ENCODE results near the gene EHD3. TPM values are rescaled to one million over a fixed set of nuclear protein-coding genes. Genes with fewer than 3 reads are reported as not detected.

Gene EHD3
- total RNA-seq, 1 experiment from 2014 or later = 152 TPM

GRCh38 chr2:31258351-31258750 is 24.4 kb downstream of the EHD3 start:
- peak; percentile 72 for DNase-seq
- Histone ChIP-seq H3K79me2 (ENCODE audit: low read length) (0 out of 2 replicates have a peak, but pooled peaks cover 5% of the 10 kb centered on the region), H2AFZ (ENCODE audit: low read length) (no peak overlapping the region), H3K27me3 (ENCODE audit: low read length) (no peaks in the 10 kb centered on the region), H3K4me1 (ENCODE audit: low read length) (peaks cover 100% of the 10 kb centered on the region), H3K27ac (ENCODE audit: low read length) (peak overlapping the region; percentile 98), H3K9me2 (replicated peaks; ENCODE audit: insufficient read depth, low read length) (no peaks in the 10 kb centered on the region), H3K4me3 (ENCODE audit: low read length) (peak overlapping the region; percentile 49; the same call in 1 of the 2 replicates), H3K4me2 (ENCODE audit: low read depth, low read length, poor library complexity, severe bottlenecking) (peak overlapping the region; percentile 74), H3K36me3 (ENCODE audit: insufficient read depth, low read length) (peaks cover 54% of the 10 kb centered on the region), H3K9me3 (ENCODE audit: low read length) (no peaks in the 10 kb centered on the region), H4K20me1 (ENCODE audit: insufficient read depth, low read depth, low read length) (no peaks in the 10 kb centered on the region), H3K9ac (ENCODE audit: low read length) (peak overlapping the region; percentile 78)

GRCh38 chr2:31259075-31259474 is 25.1 kb downstream of the EHD3 start:
- Histone ChIP-seq H3K4me3 (ENCODE audit: low read length) (no peak overlapping the region; the same call in 1 of the 2 replicates), H3K27me3 (ENCODE audit: low read length) (no peaks in the 10 kb centered on the region), H3K27ac (ENCODE audit: low read length) (peak overlapping the region; percentile 98), H3K36me3 (ENCODE audit: insufficient read depth, low read length) (peaks cover 59% of the 10 kb centered on the region), H3K4me2 (ENCODE audit: low read depth, low read length, poor library complexity, severe bottlenecking) (peak overlapping the region; percentile 74), H3K79me2 (ENCODE audit: low read length) (0 out of 2 replicates have a peak, but pooled peaks cover 5% of the 10 kb centered on the region), H3K9me3 (ENCODE audit: low read length) (no peaks in the 10 kb centered on the region), H2AFZ (ENCODE audit: low read length) (no peak overlapping the region), H4K20me1 (ENCODE audit: insufficient read depth, low read depth, low read length) (no peaks in the 10 kb centered on the region), H3K9me2 (replicated peaks; ENCODE audit: insufficient read depth, low read length) (no peaks in the 10 kb centered on the region), H3K4me1 (ENCODE audit: low read length) (peaks cover 100% of the 10 kb centered on the region), H3K9ac (ENCODE audit: low read length) (peak overlapping the region; percentile 51)
- peak; percentile 52 for DNase-seq

- H3K79me2 ChIP-seq (ENCODE audit: low read length) = 0 out of 2 replicates have a peak, but pooled peaks cover 5% of the 10 kb centered on the region
- no peaks in the 10 kb centered on the region for H4K20me1 ChIP-seq (ENCODE audit: insufficient read depth, low read depth, low read length)
- no peaks in the 10 kb centered on the region for H3K9me2 ChIP-seq (replicated peaks; ENCODE audit: insufficient read depth, low read length)
- DNase-seq = peak; percentile 41
- no peaks in the 10 kb centered on the region for H3K27me3 ChIP-seq (ENCODE audit: low read length)
- peak overlapping the region; percentile 98; the same call in 1 of the 2 replicates for H3K27ac ChIP-seq (ENCODE audit: low read length)
- H3K36me3 ChIP-seq (ENCODE audit: insufficient read depth, low read length) = peaks cover 69% of the 10 kb centered on the region
- no peak overlapping the region for H3K4me3 ChIP-seq (ENCODE audit: low read length)
- H3K4me1 ChIP-seq (ENCODE audit: low read length) = peaks cover 99% of the 10 kb centered on the region
- no peak overlapping the region for H3K4me2 ChIP-seq (ENCODE audit: low read depth, low read length, poor library complexity, severe bottlenecking)
- no peaks in the 10 kb centered on the region for H3K9me3 ChIP-seq (ENCODE audit: low read length)
- H3K9ac ChIP-seq (ENCODE audit: low read length) = no peak overlapping the region
- no peak overlapping the region for H2AFZ ChIP-seq (ENCODE audit: low read length)
Measured at GRCh38 chr2:31260870-31261269, 26.9 kb downstream of the EHD3 start.

DNA sequence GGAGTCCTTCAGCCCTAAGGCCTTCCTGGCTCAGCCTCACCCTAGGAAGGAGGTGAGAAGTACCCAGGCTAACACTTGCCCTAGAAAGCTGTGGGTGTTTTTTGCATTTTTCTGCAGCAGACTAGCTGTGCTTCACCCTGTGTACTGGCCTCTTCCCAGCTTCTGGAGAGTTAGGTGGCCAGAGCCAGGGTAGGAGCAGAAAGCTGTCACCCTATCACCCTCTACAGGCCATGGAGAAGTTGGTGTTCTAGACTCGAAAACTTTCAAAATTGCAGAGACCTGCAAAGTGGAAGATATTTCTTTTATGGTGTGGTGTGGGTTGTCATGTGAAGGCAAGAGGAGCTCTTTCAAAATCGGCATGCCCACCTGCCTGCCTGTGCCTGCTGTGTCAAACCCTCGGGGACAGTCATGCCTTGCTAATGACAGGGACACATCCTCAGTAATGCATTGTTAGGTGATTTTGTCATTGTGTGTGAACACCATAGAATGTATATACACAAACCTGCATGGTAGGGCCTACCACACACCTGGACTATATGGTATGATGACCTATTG is 29.8 kb downstream of the EHD3 start:
- H3K9me2 ChIP-seq (replicated peaks; ENCODE audit: insufficient read depth, low read length) = no peaks in the 10 kb centered on the region
- peaks cover 99% of the 10 kb centered on the region for H3K4me1 ChIP-seq (ENCODE audit: low read length)
- H3K36me3 ChIP-seq (ENCODE audit: insufficient read depth, low read length) = peaks cover 69% of the 10 kb centered on the region
- no peaks in the 10 kb centered on the region for H3K79me2 ChIP-seq (ENCODE audit: low read length)
- H3K9ac ChIP-seq (ENCODE audit: low read length) = peak overlapping the region; percentile 28; the same call in 1 of the 2 replicates
- H3K27ac ChIP-seq (ENCODE audit: low read length) = peak overlapping the region; percentile 98
- H3K27me3 ChIP-seq (ENCODE audit: low read length) = no peaks in the 10 kb centered on the region
- no peaks in the 10 kb centered on the region; the same call in 1 of the 2 replicates for H4K20me1 ChIP-seq (ENCODE audit: insufficient read depth, low read depth, low read length)
- H2AFZ ChIP-seq (ENCODE audit: low read length) = no peak overlapping the region
- no peak overlapping the region for H3K4me2 ChIP-seq (ENCODE audit: low read depth, low read length, poor library complexity, severe bottlenecking)
- H3K4me3 ChIP-seq (ENCODE audit: low read length) = no peak overlapping the region
- H3K9me3 ChIP-seq (ENCODE audit: low read length) = no peaks in the 10 kb centered on the region
- peak; percentile 70 for DNase-seq

DNA sequence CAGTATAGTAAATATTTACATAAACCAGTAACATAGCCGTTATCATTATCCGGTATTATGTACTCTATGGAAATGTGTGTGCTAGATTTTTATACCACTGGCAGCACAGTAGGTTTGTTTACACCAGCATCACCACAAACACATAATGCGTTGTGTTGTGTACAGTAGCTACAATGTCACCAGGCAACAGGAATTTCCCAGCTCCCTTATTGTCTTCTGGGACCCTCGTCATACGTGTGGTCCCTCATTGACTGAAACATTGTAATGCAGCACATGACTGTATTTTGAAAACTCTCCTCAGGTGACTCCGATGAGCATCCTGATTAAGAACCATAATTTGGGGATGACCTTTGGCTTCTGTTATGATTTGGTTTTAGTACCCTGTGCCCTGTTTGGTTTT is 31.3 kb downstream of the EHD3 start:
- Histone ChIP-seq H3K9me2 (replicated peaks; ENCODE audit: insufficient read depth, low read length) (no peaks in the 10 kb centered on the region), H3K36me3 (ENCODE audit: insufficient read depth, low read length) (peaks cover 59% of the 10 kb centered on the region), H3K27ac (ENCODE audit: low read length) (no peak overlapping the region), H3K27me3 (ENCODE audit: low read length) (no peaks in the 10 kb centered on the region), H3K4me2 (ENCODE audit: low read depth, low read length, poor library complexity, severe bottlenecking) (no peak overlapping the region), H3K9me3 (ENCODE audit: low read length) (no peaks in the 10 kb centered on the region), H3K4me3 (ENCODE audit: low read length) (no peak overlapping the region), H3K9ac (ENCODE audit: low read length) (no peak overlapping the region), H3K79me2 (ENCODE audit: low read length) (no peaks in the 10 kb centered on the region), H3K4me1 (ENCODE audit: low read length) (peaks cover 99% of the 10 kb centered on the region), H2AFZ (ENCODE audit: low read length) (no peak overlapping the region), H4K20me1 (ENCODE audit: insufficient read depth, low read depth, low read length) (no peaks in the 10 kb centered on the region; the same call in 1 of the 2 replicates)
- no peak for DNase-seq

DNA sequence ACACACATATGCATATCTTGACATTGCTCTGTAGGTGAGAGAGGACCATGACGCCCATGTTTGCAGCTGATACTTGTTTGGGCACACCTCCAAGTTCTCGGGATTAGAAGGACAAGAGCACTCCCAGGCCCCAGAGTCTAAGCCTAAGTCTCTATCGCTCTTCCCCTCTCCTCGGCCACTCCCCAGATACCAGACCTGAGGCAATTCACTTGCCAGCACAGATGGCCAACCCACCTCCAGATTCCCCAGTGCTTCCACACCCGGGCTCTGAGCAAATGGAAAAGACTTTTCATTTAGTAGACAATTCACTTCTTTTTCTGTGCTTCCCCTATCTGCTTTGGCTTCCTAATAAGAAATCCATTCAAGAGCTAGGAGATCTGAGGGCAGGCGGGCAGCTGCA is 32.9 kb downstream of the EHD3 start:
- Histone ChIP-seq H3K9me2 (replicated peaks; ENCODE audit: insufficient read depth, low read length) (no peaks in the 10 kb centered on the region), H3K4me1 (ENCODE audit: low read length) (peaks cover 95% of the 10 kb centered on the region), H3K79me2 (ENCODE audit: low read length) (no peaks in the 10 kb centered on the region), H3K9me3 (ENCODE audit: low read length) (no peaks in the 10 kb centered on the region), H3K4me3 (ENCODE audit: low read length) (no peak overlapping the region), H2AFZ (ENCODE audit: low read length) (no peak overlapping the region), H3K27ac (ENCODE audit: low read length) (peak overlapping the region; percentile 57), H3K36me3 (ENCODE audit: insufficient read depth, low read length) (peaks cover 45% of the 10 kb centered on the region), H3K4me2 (ENCODE audit: low read depth, low read length, poor library complexity, severe bottlenecking) (peak overlapping the region; percentile 37), H4K20me1 (ENCODE audit: insufficient read depth, low read depth, low read length) (no peaks in the 10 kb centered on the region; the same call in 1 of the 2 replicates), H3K27me3 (ENCODE audit: low read length) (no peaks in the 10 kb centered on the region), H3K9ac (ENCODE audit: low read length) (no peak overlapping the region)
- DNase-seq = peak; percentile 46

- H3K4me2 ChIP-seq (ENCODE audit: low read depth, low read length, poor library complexity, severe bottlenecking) = peak overlapping the region; percentile 37
- H3K9me3 ChIP-seq (ENCODE audit: low read length) = no peaks in the 10 kb centered on the region
- no peaks in the 10 kb centered on the region for H3K27me3 ChIP-seq (ENCODE audit: low read length)
- H3K36me3 ChIP-seq (ENCODE audit: insufficient read depth, low read length) = peaks cover 37% of the 10 kb centered on the region
- peak overlapping the region; percentile 1; the same call in 1 of the 2 replicates for H3K9ac ChIP-seq (ENCODE audit: low read length)
- no peak overlapping the region for H2AFZ ChIP-seq (ENCODE audit: low read length)
- H3K79me2 ChIP-seq (ENCODE audit: low read length) = no peaks in the 10 kb centered on the region
- H3K4me1 ChIP-seq (ENCODE audit: low read length) = peaks cover 88% of the 10 kb centered on the region
- no peaks in the 10 kb centered on the region for H3K9me2 ChIP-seq (replicated peaks; ENCODE audit: insufficient read depth, low read length)
- H4K20me1 ChIP-seq (ENCODE audit: insufficient read depth, low read depth, low read length) = no peaks in the 10 kb centered on the region; the same call in 1 of the 2 replicates
- DNase-seq = peak; percentile 72
- H3K27ac ChIP-seq (ENCODE audit: low read length) = peak overlapping the region; percentile 57
- H3K4me3 ChIP-seq (ENCODE audit: low read length) = no peak overlapping the region
Measured at GRCh38 chr2:31267437-31268120, 33.6 kb downstream of the EHD3 start.

DNA sequence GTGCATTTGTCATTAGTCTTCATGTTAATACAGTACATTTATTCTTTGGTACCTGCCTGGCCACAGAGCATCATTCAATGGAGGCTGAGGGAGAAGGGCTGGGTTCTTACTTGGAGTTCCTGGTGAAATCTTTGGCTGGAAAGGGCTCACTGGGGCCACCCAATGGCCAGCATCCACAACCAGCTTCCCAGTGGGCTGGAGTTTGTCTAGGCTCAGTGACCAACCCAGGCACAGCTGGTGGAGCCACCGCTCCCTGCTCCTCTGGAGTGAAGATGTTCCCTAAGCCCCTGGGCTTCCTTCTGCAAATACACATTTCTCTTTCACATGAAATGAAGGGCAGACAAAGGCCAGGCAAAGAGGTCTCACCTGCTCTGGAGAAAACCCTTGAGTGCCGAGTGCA is 34.4 kb downstream of the EHD3 start:
- H3K9me2 ChIP-seq (replicated peaks; ENCODE audit: insufficient read depth, low read length) = no peaks in the 10 kb centered on the region
- H3K27me3 ChIP-seq (ENCODE audit: low read length) = no peaks in the 10 kb centered on the region
- peak overlapping the region; percentile 57 for H3K27ac ChIP-seq (ENCODE audit: low read length)
- H3K79me2 ChIP-seq (ENCODE audit: low read length) = no peaks in the 10 kb centered on the region
- peak overlapping the region; percentile 37 for H3K4me2 ChIP-seq (ENCODE audit: low read depth, low read length, poor library complexity, severe bottlenecking)
- H3K4me1 ChIP-seq (ENCODE audit: low read length) = peaks cover 80% of the 10 kb centered on the region
- H3K9me3 ChIP-seq (ENCODE audit: low read length) = no peaks in the 10 kb centered on the region
- no peak overlapping the region for H2AFZ ChIP-seq (ENCODE audit: low read length)
- H3K36me3 ChIP-seq (ENCODE audit: insufficient read depth, low read length) = peaks cover 31% of the 10 kb centered on the region
- H3K9ac ChIP-seq (ENCODE audit: low read length) = no peak overlapping the region
- peak; percentile 68 for DNase-seq
- no peak overlapping the region for H3K4me3 ChIP-seq (ENCODE audit: low read length)
- H4K20me1 ChIP-seq (ENCODE audit: insufficient read depth, low read depth, low read length) = no peaks in the 10 kb centered on the region; the same call in 1 of the 2 replicates
